ENCODE results near the gene SIX5.

Gene SIX5

DNA sequence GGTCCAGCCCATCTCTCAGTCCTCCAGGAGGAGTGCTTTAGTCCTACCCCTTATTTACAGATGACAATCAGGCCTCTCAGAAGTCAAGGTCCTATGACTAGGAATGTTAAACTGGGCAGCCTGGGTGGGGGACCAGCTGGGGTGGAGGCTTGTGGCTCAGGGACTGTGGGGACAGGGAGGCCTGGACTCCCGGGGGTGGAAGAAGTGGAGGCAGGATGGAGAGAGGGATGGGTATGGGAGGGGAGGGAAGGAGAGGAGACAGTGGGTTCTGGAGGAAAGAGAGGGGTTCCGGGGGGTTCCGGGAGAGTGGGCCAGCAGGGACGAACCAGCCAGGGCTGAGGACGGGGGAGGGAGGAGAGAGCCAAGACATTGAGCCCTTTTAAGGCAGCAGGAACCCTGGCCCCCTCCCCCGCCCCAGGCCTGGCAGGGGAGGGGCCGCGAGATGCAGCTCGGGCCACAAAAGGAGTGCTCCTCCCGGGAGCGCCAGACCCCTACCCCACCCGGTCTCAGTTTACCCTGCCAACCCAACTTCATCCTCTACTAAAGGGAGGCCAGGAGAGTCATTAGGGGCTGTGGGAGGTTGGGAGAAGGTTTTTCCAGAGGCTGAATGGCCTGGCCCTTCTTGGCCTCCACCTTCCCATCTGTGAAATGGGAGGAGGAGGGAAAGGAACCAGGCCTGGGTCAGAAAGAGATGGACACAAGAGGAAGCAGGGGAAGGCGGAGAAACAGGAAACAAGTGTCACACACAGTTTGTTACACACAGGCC is 11.6 kb upstream of the SIX5 start (continued):
- peak; percentile 30; the same call in 1 of the 2 replicates for TF ChIP-seq EGR2 (tag by site-specific recombination; IDR thresholded peaks at IDR 0.05; ENCODE audit: low read depth)
- peak; percentile 44; the same call in 1 of the 2 replicates for TF ChIP-seq KLF1 (tag by site-specific recombination; IDR thresholded peaks at IDR 0.05)
- TF ChIP-seq, protein P1, sequence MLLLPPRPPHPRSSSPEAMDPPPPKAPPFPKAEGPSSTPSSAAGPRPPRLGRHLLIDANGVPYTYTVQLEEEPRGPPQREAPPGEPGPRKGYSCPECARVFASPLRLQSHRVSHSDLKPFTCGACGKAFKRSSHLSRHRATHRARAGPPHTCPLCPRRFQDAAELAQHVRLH (tag by site-specific recombination; IDR thresholded peaks at IDR 0.05) = peak; percentile 82
- TF ChIP-seq ZFP69B (tag by site-specific recombination; IDR thresholded peaks at IDR 0.05) = peak; percentile 97
- peak; percentile 69 for TF ChIP-seq ZNF366 (tag by site-specific recombination; conservative IDR thresholded peaks at IDR 0.05)

DNA sequence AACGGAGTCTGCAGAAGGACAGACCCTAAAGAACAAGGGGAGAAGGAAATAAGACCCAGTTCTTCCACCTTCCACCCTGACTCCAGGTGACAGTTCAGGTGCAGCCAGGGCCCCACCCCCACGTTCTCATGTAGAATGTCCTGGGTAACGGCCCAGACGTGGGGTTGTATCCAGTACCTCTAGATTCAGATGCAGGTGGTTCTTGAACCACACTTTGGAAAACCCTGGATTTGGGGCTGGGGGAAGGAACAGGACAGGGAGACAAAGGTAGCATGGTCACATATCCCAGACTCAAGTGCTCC is 11.0 kb upstream of the SIX5 start:
- POLR2A ChIA-PET = interaction anchor here (1.1 to 5.8 kb wide), 3 partner anchors 8 to 88 kb away, joined by 3 to 78 read pairs (median 18); partner anchors contain the start of genes DMWD, QPCTL and SIX5
- CTCF ChIA-PET = interaction anchor here (1.2 kb wide), 1 partner anchor 757 kb away, joined by 3 read pairs; no protein-coding TSS in a partner anchor

DNA sequence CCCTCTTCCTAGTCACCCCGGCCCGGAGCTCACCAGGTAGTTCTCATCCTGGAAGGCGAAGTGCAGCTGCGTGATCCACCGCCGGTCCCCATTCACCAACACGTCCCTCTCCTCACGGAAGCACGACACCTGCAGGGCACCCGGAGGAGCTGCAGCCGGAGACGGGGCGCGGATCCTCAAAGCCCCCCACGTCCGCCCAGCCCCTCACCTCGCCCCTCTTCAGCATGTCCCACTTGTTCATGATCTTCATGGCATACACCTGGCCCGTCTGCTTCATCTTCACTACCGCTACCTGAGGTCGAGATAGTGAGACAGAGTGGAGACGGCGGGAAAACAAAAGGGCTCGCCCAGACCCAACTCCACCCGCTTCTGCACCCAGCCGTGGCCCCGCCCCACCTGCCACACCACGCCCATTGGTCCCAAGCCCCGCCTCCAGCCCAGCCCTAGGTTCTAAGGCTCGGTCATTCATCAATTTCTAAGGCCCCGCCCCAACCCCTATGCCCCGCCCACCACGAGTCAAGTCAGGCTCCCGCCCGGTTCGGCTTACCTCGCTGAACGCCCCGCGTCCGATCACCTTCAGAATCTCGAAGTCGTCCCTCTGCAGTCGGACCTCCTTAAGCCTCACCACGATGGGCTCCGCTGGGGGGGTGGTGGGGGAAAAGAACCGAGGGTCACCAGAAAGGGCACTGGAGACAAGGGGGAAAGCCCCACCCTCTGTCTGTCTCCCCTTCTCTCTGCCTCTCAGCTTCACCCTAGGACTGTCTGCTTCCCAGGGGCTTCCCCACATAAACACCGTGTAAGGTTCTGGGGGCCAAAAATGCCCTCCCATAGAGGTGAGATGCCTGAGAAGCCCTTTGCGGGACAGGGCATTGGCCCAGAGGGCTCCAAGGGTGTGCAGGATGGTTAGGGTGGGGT is 10.4 kb upstream of the SIX5 start:
- no peak overlapping the region for H3K27ac ChIP-seq (ENCODE audit: extremely low read depth, low read depth, low read length)
- TF ChIP-seq, protein P1 (tag by site-specific recombination; IDR thresholded peaks at IDR 0.05) = 0 out of 2 replicates have a peak, but pooled peaks have one; percentile 39
- TF ChIP-seq SP7 (tag by site-specific recombination; IDR thresholded peaks at IDR 0.05) = 0 out of 2 replicates have a peak, but pooled peaks have one; percentile 15
- TF ChIP-seq KLF9 (tag by site-specific recombination; IDR thresholded peaks at IDR 0.05; ENCODE audit: low read depth) = peak; percentile 64
- no peak for TF ChIP-seq ZNF350 (tag by site-specific recombination; IDR thresholded peaks at IDR 0.05)
- TF ChIP-seq, protein P2, sequence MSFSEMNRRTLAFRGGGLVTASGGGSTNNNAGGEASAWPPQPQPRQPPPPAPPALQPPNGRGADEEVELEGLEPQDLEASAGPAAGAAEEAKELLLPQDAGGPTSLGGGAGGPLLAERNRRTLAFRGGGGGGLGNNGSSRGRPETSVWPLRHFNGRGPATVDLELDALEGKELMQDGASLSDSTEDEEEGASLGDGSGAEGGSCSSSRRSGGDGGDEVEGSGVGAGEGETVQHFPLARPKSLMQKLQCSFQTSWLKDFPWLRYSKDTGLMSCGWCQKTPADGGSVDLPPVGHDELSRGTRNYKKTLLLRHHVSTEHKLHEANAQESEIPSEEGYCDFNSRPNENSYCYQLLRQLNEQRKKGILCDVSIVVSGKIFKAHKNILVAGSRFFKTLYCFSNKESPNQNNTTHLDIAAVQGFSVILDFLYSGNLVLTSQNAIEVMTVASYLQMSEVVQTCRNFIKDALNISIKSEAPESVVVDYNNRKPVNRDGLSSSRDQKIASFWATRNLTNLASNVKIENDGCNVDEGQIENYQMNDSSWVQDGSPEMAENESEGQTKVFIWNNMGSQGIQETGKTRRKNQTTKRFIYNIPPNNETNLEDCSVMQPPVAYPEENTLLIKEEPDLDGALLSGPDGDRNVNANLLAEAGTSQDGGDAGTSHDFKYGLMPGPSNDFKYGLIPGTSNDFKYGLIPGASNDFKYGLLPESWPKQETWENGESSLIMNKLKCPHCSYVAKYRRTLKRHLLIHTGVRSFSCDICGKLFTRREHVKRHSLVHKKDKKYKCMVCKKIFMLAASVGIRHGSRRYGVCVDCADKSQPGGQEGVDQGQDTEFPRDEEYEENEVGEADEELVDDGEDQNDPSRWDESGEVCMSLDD (tag by site-specific recombination; IDR thresholded peaks at IDR 0.05) = 0 out of 2 replicates have a peak, but pooled peaks have one; percentile 19
- TF ChIP-seq, protein P3, sequence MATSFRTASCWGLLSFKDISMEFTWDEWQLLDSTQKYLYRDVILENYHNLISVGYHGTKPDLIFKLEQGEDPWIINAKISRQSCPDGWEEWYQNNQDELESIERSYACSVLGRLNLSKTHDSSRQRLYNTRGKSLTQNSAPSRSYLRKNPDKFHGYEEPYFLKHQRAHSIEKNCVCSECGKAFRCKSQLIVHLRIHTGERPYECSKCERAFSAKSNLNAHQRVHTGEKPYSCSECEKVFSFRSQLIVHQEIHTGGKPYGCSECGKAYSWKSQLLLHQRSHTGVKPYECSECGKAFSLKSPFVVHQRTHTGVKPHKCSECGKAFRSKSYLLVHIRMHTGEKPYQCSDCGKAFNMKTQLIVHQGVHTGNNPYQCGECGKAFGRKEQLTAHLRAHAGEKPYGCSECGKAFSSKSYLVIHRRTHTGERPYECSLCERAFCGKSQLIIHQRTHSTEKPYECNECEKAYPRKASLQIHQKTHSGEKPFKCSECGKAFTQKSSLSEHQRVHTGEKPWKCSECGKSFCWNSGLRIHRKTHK (tag by site-specific recombination; IDR thresholded peaks at IDR 0.05) = no peak
- no peak for TF ChIP-seq ZNF121 (tag by site-specific recombination; IDR thresholded peaks at IDR 0.05)
- TF ChIP-seq GLIS2 (tag by site-specific recombination; IDR thresholded peaks at IDR 0.05) = peak; percentile 48
- TF ChIP-seq, protein P4, sequence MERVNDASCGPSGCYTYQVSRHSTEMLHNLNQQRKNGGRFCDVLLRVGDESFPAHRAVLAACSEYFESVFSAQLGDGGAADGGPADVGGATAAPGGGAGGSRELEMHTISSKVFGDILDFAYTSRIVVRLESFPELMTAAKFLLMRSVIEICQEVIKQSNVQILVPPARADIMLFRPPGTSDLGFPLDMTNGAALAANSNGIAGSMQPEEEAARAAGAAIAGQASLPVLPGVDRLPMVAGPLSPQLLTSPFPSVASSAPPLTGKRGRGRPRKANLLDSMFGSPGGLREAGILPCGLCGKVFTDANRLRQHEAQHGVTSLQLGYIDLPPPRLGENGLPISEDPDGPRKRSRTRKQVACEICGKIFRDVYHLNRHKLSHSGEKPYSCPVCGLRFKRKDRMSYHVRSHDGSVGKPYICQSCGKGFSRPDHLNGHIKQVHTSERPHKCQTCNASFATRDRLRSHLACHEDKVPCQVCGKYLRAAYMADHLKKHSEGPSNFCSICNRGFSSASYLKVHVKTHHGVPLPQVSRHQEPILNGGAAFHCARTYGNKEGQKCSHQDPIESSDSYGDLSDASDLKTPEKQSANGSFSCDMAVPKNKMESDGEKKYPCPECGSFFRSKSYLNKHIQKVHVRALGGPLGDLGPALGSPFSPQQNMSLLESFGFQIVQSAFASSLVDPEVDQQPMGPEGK (tag by site-specific recombination; IDR thresholded peaks at IDR 0.05) = peak; percentile 26; the same call in 1 of the 2 replicates
- TF ChIP-seq ZNF600 (tag by site-specific recombination; IDR thresholded peaks at IDR 0.05) = peak; percentile 44; the same call in 1 of the 2 replicates
- 0 out of 2 replicates have a peak, but pooled peaks have one; percentile 16 for TF ChIP-seq KLF10 (tag by site-specific recombination; IDR thresholded peaks at IDR 0.05)
- TF ChIP-seq ZNF341 (tag by site-specific recombination; IDR thresholded peaks at IDR 0.05; ENCODE audit: low read depth) = no peak
- TF ChIP-seq ZNF138 (tag by site-specific recombination; IDR thresholded peaks at IDR 0.05; ENCODE audit: borderline replicate concordance) = 0 out of 2 replicates have a peak, but pooled peaks have one; percentile 2
- TF ChIP-seq ZNF184 (tag by site-specific recombination; IDR thresholded peaks at IDR 0.05) = no peak

More for the DNA sequence above, 11.0 kb upstream of the SIX5 start:
- H3K27ac ChIP-seq (ENCODE audit: extremely low read depth, low read depth, low read length) = no peak overlapping the region; the same call in 1 of the 2 replicates
- peaks cover 14 to 36% of the 10 kb centered on the region in 2 experiments; a peak in 2 of 3 replicates for H3K36me3 ChIP-seq (ENCODE audit: control insufficient read depth in 2 of 2, insufficient read depth in 1 of 2, low read length in 2 of 2)
- TF ChIP-seq, protein P5, sequence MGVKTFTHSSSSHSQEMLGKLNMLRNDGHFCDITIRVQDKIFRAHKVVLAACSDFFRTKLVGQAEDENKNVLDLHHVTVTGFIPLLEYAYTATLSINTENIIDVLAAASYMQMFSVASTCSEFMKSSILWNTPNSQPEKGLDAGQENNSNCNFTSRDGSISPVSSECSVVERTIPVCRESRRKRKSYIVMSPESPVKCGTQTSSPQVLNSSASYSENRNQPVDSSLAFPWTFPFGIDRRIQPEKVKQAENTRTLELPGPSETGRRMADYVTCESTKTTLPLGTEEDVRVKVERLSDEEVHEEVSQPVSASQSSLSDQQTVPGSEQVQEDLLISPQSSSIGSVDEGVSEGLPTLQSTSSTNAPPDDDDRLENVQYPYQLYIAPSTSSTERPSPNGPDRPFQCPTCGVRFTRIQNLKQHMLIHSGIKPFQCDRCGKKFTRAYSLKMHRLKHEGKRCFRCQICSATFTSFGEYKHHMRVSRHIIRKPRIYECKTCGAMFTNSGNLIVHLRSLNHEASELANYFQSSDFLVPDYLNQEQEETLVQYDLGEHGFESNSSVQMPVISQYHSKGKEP (tag by site-specific recombination; IDR thresholded peaks at IDR 0.05) = no peak
- TF ChIP-seq SP3 (tag by site-specific recombination; IDR thresholded peaks at IDR 0.05) = no peak
- no peak overlapping the region for H3K4me3 ChIP-seq (ENCODE audit: low read depth, low read length)
- H3K9me3 ChIP-seq (ENCODE audit: control insufficient read depth, insufficient read depth, low read depth, low read length) = no peaks in the 10 kb centered on the region
- H3K4me1 ChIP-seq (ENCODE audit: control insufficient read depth, insufficient read depth, low read length) = peaks cover 9% of the 10 kb centered on the region; the same call in 1 of the 2 replicates

More for the DNA sequence above, 10.4 kb upstream of the SIX5 start:
- Histone ChIP-seq H3K4me1 (ENCODE audit: control insufficient read depth, insufficient read depth, low read length) (peaks cover 9% of the 10 kb centered on the region; the same call in 1 of the 2 replicates), H3K36me3 (ENCODE audit: control insufficient read depth in 2 of 2, insufficient read depth in 1 of 2, low read length in 2 of 2) (peaks cover 17 to 35% of the 10 kb centered on the region in 2 experiments; a peak in 2 of 3 replicates), H3K4me3 (ENCODE audit: low read depth, low read length) (no peak overlapping the region), H3K9me3 (ENCODE audit: control insufficient read depth, insufficient read depth, low read depth, low read length) (no peaks in the 10 kb centered on the region)
- ChIA-PET POLR2A (interaction anchor here (1.1 to 1.5 kb wide), 2 partner anchors 10 to 87 kb away, joined by 3 to 23 read pairs; partner anchors contain the start of genes QPCTL and SIX5), CTCF (interaction anchor here (0.7 to 2.0 kb wide), 2 partner anchors 20 to 37 kb away, joined by 3 to 6 read pairs; no protein-coding TSS in a partner anchor)
